HepG2 (cell line): Measurements from ENCODE around the gene OPALIN. TPM values are rescaled to one million over a fixed set of nuclear protein-coding genes. Genes with fewer than 3 reads are reported as not detected.

ENCODE experiments used
- ATAC-seq: fragments of 200-7000 bp; cut with Tn5 transposase; 3 replicates; pipeline ENCODE4 v1.9.1; 2020; ENCODE audit warnings: mild to moderate bottlenecking, moderate library complexity
- BruUV-seq: library from RNA; stranded (reverse); fragments of 400-500 nt; replicated peaks from 2 replicates; lab custom pipeline; 2021; lab: Mats Ljungman, UMichigan
- CTCF ChIA-PET: fragments of 300-600 bp; formaldehyde crosslinking; extraction: SDS; loops from one replicate; lab custom pipeline; 2021; ENCODE audit warnings: low total read pairs, inconsistent platforms, low intra/inter-chr PET ratio; lab: Yijun Ruan, JAX
- POLR2A ChIA-PET: fragments of 350-600 bp; sonication (Branson Sonifier 250); formaldehyde crosslinking; loops from one replicate; lab custom pipeline; 2020; ENCODE audit warnings: antibody characterized with exemption, inconsistent platforms; lab: Yijun Ruan, JAX
- DNase-seq: peaks from one replicate; pipeline ENCODE4 v3.0.0-alpha.2; 2015; ENCODE audit warnings: low spot score
- FAIRE-seq: peaks from 3 replicates; lab custom pipeline; 2011; peaks lifted over from hg19 to GRCh38; lab: Jason Lieb, UNC
- H2AFZ ChIP-seq: one replicate; pipeline ENCODE4 v1.6.1; 2011; ENCODE audit warnings: low read length, inconsistent platforms
- H3K27ac ChIP-seq: fragments of 300-600 bp; 3 replicates; pipeline ENCODE4 v1.8.0; 2011; ENCODE audit warnings: mixed run types, mild to moderate bottlenecking, mixed read lengths, low read length, inconsistent platforms; ENCODE audit not compliant: insufficient read depth; ENCODE audit errors: extremely low read length
- H3K27me3 ChIP-seq, 2 experiments: fragments of 200-600 bp in 1 of 2; 2 replicates in 1 of 2; 3 replicates in 1 of 2; pipeline versions ENCODE4 v1.6.0 to v1.8.0; 2011; ENCODE audit warnings: low read length in 2 of 2, mild to moderate bottlenecking in 2 of 2, moderate library complexity in 2 of 2, inconsistent platforms in 1 of 2; ENCODE audit not compliant: insufficient read depth in 2 of 2, control insufficient read depth in 1 of 2
- H3K36me3 ChIP-seq, 2 experiments: fragments of 200-600 bp in 1 of 2; replicated peaks in 1 of 2; 2 replicates in 1 of 2; 3 replicates in 1 of 2; pipeline versions ENCODE4 v1.5.1 to v1.8.0; 2011; ENCODE audit warnings: low read length in 2 of 2, inconsistent platforms in 1 of 2; ENCODE audit not compliant: insufficient read depth in 2 of 2, control insufficient read depth in 1 of 2
- H3K4me1 ChIP-seq: 2 replicates; pipeline ENCODE4 v1.5.1; 2012; ENCODE audit warnings: low read length, inconsistent platforms; ENCODE audit not compliant: insufficient read depth
- H3K4me2 ChIP-seq: 2 replicates; pipeline ENCODE4 v1.6.0; 2011; ENCODE audit warnings: low read depth, low read length, inconsistent platforms
- H3K4me3 ChIP-seq, 3 experiments: fragments of 200-600 bp in 1 of 3; sonication (generic), shearing (Covaris generic) in 1 of 3; replicated peaks in 1 of 3; 2 replicates each; pipeline ENCODE4 v1.5.1; 2011 to 2016; ENCODE audit warnings: low read length in 3 of 3, inconsistent platforms in 2 of 3, low read depth in 2 of 3, mild to moderate bottlenecking in 2 of 3, control low read depth in 1 of 3, mixed read lengths in 1 of 3; ENCODE audit not compliant: insufficient read depth in 1 of 3
- H3K79me2 ChIP-seq: one replicate; pipeline ENCODE4 v1.6.1; 2011; ENCODE audit warnings: low read length, inconsistent platforms; ENCODE audit not compliant: insufficient read depth
- H3K9ac ChIP-seq: 2 replicates; pipeline ENCODE4 v1.6.0; 2011; ENCODE audit warnings: mild to moderate bottlenecking, low read depth, low read length, inconsistent platforms; ENCODE audit not compliant: insufficient read depth
- H3K9me3 ChIP-seq: 2 replicates; pipeline ENCODE4 v1.5.1; 2012; ENCODE audit warnings: mild to moderate bottlenecking, low read length
- H4K20me1 ChIP-seq: 2 replicates; pipeline ENCODE4 v1.6.0; 2011; ENCODE audit warnings: inconsistent platforms, mild to moderate bottlenecking, low read length, moderate library complexity; ENCODE audit not compliant: insufficient read depth
- CEBPB ChIP-seq: IDR thresholded peaks from 2 replicates; pipeline ENCODE4 v1.6.1; 2011; ENCODE audit warnings: low read depth, low read length, improper control_type of control experiment, borderline replicate concordance
- FOSL2 ChIP-seq: sonication (generic); formaldehyde crosslinking; IDR thresholded peaks from 2 replicates; pipeline ENCODE4 v1.4.0; 2020; ENCODE audit warnings: missing genetic modification reagents
- IRF2 ChIP-seq: IDR thresholded peaks from 2 replicates; pipeline ENCODE4 v1.6.1; 2018; ENCODE audit warnings: missing genetic modification reagents, missing compliant biosample characterization
- REL ChIP-seq: sonication (generic); formaldehyde crosslinking; conservative IDR thresholded peaks from 2 replicates; pipeline ENCODE4 v1.8.0; 2022; ENCODE audit warnings: mild to moderate bottlenecking, missing genetic modification reagents, moderate library complexity
- RFX1 ChIP-seq: fragments of 450-650 bp; IDR thresholded peaks from 2 replicates; pipeline ENCODE4 v1.6.1; 2017
- SNAPC4 ChIP-seq: sonication (generic); formaldehyde crosslinking; IDR thresholded peaks from 2 replicates; pipeline ENCODE4 v1.4.0; 2020; ENCODE audit warnings: mild to moderate bottlenecking, missing genetic modification reagents
- STAT5B ChIP-seq: sonication (generic); formaldehyde crosslinking; IDR thresholded peaks from 2 replicates; pipeline ENCODE4 v1.4.0; 2020; ENCODE audit warnings: missing genetic modification reagents
- TEF ChIP-seq: sonication (generic); formaldehyde crosslinking; IDR thresholded peaks from 2 replicates; pipeline ENCODE4 v1.5.0; 2020; ENCODE audit warnings: missing genetic modification reagents
- TERF1 ChIP-seq: sonication (generic); formaldehyde crosslinking; IDR thresholded peaks from 2 replicates; pipeline ENCODE4 v1.8.0; 2022; ENCODE audit warnings: mild to moderate bottlenecking, missing genetic modification reagents, moderate library complexity
- ZNF263 ChIP-seq: sonication (generic); formaldehyde crosslinking; IDR thresholded peaks from 2 replicates; pipeline ENCODE4 v1.4.0; 2020; ENCODE audit warnings: missing genetic modification reagents
- ZNF274 ChIP-seq: sonication (generic); formaldehyde crosslinking; IDR thresholded peaks from 2 replicates; pipeline ENCODE4 v1.5.1; 2020; ENCODE audit warnings: mild to moderate bottlenecking, missing genetic modification reagents
- ZNF639 ChIP-seq: conservative IDR thresholded peaks from 2 replicates; pipeline ENCODE4 v1.6.1; 2018; ENCODE audit warnings: missing genetic modification reagents
- ZNF777 ChIP-seq: sonication (generic); formaldehyde crosslinking; IDR thresholded peaks from 2 replicates; pipeline ENCODE4 v1.4.0; 2020; ENCODE audit warnings: missing genetic modification reagents
- ZNF782 ChIP-seq: sonication (generic); formaldehyde crosslinking; IDR thresholded peaks from 2 replicates; pipeline ENCODE4 v1.4.0; 2020; ENCODE audit warnings: missing genetic modification reagents, mild to moderate bottlenecking, borderline replicate concordance
- WGBS: methylation state at CpG from one replicate; pipeline ENCODE4 v1.1.6; 2017; ENCODE audit warnings: low lambda C conversion rate; 5-methylcytosine and 5-hydroxymethylcytosine counted together
- in situ Hi-C: cut with HindIII; loops from 2 replicates; pipeline ENCODE4 v1.10.0; 2017; ENCODE audit warnings: low pct_unique_long_range_greater_than_20kb; ENCODE audit not compliant: extremely low pct_ligation_motif_present
- intact Hi-C: fragments of 100-400 bp; cut with micrococcal nuclease; formaldehyde crosslinking; loops from one replicate; pipeline ENCODE4 v1.10.0; 2022; ENCODE audit not compliant: unreplicated experiment
- polyA plus RNA-seq, 8 experiments: library from polyadenylated mRNA; depleted of rRNA in 3 of 8; stranded (reverse) in 7 of 8; unstranded in 1 of 8; fragments of >200 nt; fragmentation: Illumina TruSeq in 4 of 8; extraction: Trizol in 4 of 8; gene quantifications; 2 replicates each; pipeline versions ENCODE4 v1.2.1 to v1.2.3, GENCODE V29; 2011 to 2016; ENCODE audit warnings: low read depth in 4 of 8, missing spikeins in 1 of 8, mixed read lengths in 1 of 8; ENCODE audit not compliant: insufficient read depth in 1 of 8
- total RNA-seq, 5 experiments: library from RNA; depleted of rRNA; stranded (reverse); fragments of >200 nt; fragmentation: Illumina TruSeq; extraction: Trizol; gene quantifications; 2 replicates each; pipeline ENCODE4 v1.2.3, GENCODE V29; 2016; ENCODE audit warnings: low read depth in 1 of 5

The OPALIN gene
- total and polyA plus RNA-seq, 2 of the 13 experiments (the other 11 are each of a cell fraction or from before 2014, with no cell fraction given), result not detected

- H3K36me3 ChIP-seq, result no peaks in the 10 kb centered on the region
- no peak overlapping the region for H3K4me3 ChIP-seq
- intact Hi-C loops (loop anchor here (5.0 kb wide), 1 partner anchor 133 kb away; the partner anchor contains the start of gene TLL2), in situ Hi-C loops (no loop called here)
- POLR2A ChIA-PET, result no interaction called here
- no peak overlapping the region for H2AFZ ChIP-seq
- no peaks in the 10 kb centered on the region for H3K9me3 ChIP-seq
- peaks cover 2 to 22% of the 10 kb centered on the region in 2 experiments; a peak in 3 of 5 replicates for H3K27me3 ChIP-seq
- H3K4me1 ChIP-seq, result peaks cover 10% of the 10 kb centered on the region
- ATAC-seq, result no peak
- no peaks in the 10 kb centered on the region for H3K79me2 ChIP-seq
- no peak overlapping the region for H3K27ac ChIP-seq
- 56% methylated on average over 3 of the region's 8 CpGs for WGBS
- no peak for FAIRE-seq
- BruUV-seq, result no TSS peak
- H4K20me1 ChIP-seq, result no peaks in the 10 kb centered on the region
- TF ChIP-seq TEF (CRISPR knock-in tag) (no peak), SNAPC4 (CRISPR knock-in tag) (no peak), ZNF639 (no peak), ZNF274 (CRISPR knock-in tag) (no peak), IRF2 (CRISPR knock-in tag) (no peak), REL (CRISPR knock-in tag) (no peak), RFX1 (no peak), FOSL2 (no peak), ZNF782 (no peak), ZNF777 (CRISPR knock-in tag) (no peak), CEBPB (no peak), ZNF263 (CRISPR knock-in tag) (no peak), STAT5B (no peak), TERF1 (no peak)
- no peak overlapping the region for H3K9ac ChIP-seq
- CTCF ChIA-PET, result no interaction called here
- H3K4me2 ChIP-seq, result no peak overlapping the region
- no peak for DNase-seq
Observed at GRCh38 chr10:96379758-96380157, 21.0 kb upstream of the OPALIN start.
